ENCODE data around the gene FOXF1.

DNA sequence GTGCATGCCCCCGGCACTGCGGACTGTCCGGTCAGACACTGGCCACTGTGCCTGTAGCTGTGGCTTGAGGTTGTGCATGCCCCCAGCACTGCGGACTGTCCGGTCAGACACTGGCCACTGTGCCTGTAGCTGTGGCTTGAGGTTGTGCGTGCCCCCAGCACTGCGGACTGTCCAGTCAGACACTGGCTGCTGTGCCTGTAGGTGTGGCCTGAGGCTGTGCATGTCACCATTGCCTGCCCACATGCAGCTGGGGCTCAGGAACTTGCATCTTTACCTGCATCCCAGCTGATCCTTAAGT is 39.5 kb downstream of the FOXF1 start:
- TF ChIP-seq POLR2A (IDR thresholded peaks at IDR 0.05) (no peak), EP300 (IDR thresholded peaks at IDR 0.05) (no peak)
- TF ChIP-seq, protein P1, sequence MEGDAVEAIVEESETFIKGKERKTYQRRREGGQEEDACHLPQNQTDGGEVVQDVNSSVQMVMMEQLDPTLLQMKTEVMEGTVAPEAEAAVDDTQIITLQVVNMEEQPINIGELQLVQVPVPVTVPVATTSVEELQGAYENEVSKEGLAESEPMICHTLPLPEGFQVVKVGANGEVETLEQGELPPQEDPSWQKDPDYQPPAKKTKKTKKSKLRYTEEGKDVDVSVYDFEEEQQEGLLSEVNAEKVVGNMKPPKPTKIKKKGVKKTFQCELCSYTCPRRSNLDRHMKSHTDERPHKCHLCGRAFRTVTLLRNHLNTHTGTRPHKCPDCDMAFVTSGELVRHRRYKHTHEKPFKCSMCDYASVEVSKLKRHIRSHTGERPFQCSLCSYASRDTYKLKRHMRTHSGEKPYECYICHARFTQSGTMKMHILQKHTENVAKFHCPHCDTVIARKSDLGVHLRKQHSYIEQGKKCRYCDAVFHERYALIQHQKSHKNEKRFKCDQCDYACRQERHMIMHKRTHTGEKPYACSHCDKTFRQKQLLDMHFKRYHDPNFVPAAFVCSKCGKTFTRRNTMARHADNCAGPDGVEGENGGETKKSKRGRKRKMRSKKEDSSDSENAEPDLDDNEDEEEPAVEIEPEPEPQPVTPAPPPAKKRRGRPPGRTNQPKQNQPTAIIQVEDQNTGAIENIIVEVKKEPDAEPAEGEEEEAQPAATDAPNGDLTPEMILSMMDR (IDR thresholded peaks at IDR 0.05): no peak
